Measurements from ENCODE around the gene PPEF1. TPM values are rescaled to one million over a fixed set of nuclear protein-coding genes. Genes with fewer than 3 reads are reported as not detected.

The PPEF1 gene
- total RNA-seq, 1 donor from 2014 or later = not detected

DNA sequence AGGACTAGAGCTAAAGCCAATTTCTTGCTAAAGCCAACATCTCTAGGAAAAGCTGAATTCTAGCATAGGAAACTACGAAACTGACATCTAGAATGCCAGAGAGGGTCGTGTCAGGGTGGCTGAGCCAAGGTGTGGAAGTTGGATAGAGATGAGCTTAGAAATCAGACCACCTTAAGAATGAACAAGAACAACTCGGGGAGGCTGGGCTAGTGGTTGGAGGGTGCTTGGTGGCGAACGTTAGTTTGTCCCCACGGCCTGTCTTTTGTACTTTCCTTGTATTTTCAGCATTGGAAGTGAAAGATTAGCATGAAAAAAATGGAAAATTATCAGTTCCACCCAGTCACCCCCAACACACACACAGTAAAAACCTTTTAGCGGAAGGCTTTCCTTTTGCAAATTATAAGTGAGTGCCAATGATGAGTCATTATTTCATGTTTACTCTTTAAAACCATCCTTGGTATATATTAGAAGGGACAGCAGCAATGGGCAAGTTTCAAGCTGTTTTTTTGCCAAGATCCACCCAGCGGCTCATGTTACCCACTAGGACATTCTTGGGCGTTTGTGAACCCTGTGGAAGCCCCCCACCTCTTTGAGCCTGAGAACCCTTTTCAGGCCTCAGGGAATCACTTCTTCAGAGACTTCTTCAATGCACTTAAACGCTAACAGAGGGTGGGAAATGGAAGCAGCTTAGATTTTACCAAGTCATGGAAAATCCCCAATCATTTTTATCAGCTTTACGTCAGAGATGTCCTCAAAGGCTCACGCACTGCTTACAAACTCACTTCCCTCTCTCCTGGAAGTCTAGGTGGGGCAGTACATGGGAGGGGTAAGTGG is 4.9 kb upstream of the PPEF1 start:
- Mint-ChIP-seq H3K4me3 (ENCODE audit: unreplicated experiment) (no peak overlapping the region), H3K9me3 (ENCODE audit: unreplicated experiment) (no peaks in the 10 kb centered on the region), H3K36me3 (ENCODE audit: low read depth, unreplicated experiment) (no peaks in the 10 kb centered on the region), H3K4me1 (ENCODE audit: unreplicated experiment) (no peaks in the 10 kb centered on the region), H3K27me3 (ENCODE audit: unreplicated experiment) (no peaks in the 10 kb centered on the region), H3K27ac (ENCODE audit: unreplicated experiment) (no peak overlapping the region)
- TF ChIP-seq CTCF (IDR thresholded peaks at IDR 0.05; ENCODE audit: unreplicated experiment) = no peak
- no peak for DNase-seq (ENCODE audit: low spot score)

DNA sequence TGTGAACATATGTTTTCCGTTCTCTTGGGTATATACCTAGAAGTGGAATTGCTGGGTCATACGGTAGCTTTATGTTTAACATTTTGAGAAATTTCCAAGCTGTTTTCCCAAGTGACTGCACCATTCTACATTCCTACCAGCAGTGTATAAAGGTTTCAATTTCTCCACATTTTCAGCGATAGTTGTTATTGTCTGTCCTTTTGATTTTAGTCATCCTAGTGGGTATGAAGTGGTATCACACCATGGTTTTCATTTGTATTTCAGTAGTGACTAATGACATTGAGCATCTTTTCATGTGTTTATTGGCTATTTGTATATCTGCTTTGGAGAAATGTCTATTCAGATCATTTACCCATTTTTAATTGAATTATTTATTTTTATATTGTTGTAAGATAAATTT is 2.4 kb downstream of the PPEF1 start:
- no peak overlapping the region for H3K4me3 Mint-ChIP-seq (ENCODE audit: unreplicated experiment)
- H3K9me3 Mint-ChIP-seq (ENCODE audit: unreplicated experiment) = no peaks in the 10 kb centered on the region
- no peak for DNase-seq (ENCODE audit: low spot score)
- no peak for TF ChIP-seq CTCF (IDR thresholded peaks at IDR 0.05; ENCODE audit: unreplicated experiment)
- H3K27me3 Mint-ChIP-seq (ENCODE audit: unreplicated experiment) = no peaks in the 10 kb centered on the region
- no peaks in the 10 kb centered on the region for H3K36me3 Mint-ChIP-seq (ENCODE audit: low read depth, unreplicated experiment)
- H3K27ac Mint-ChIP-seq (ENCODE audit: unreplicated experiment) = no peak overlapping the region
- H3K4me1 Mint-ChIP-seq (ENCODE audit: unreplicated experiment) = no peaks in the 10 kb centered on the region

DNA sequence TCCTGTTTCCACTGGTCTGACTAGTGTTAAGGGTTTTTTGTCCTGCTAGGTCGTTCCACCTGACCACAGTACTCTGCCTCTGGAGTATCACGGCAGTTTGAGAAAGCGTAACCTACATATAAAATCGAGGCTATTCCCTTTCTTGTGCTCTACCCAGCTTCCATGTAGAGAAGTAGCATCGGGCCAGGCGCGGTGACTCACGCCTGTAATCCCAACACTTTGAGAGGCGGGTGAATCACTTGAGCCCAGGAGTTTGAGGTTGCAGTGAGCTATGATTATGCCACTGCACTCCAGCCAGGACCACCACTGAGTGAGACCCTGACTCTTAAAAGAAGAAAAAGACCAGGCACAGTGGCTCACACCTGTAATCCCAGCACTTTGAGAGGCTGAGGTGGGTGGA is 7.5 kb downstream of the PPEF1 start:
- no peak for TF ChIP-seq CTCF (IDR thresholded peaks at IDR 0.05; ENCODE audit: unreplicated experiment)
- H3K9me3 Mint-ChIP-seq (ENCODE audit: unreplicated experiment) = no peaks in the 10 kb centered on the region
- H3K36me3 Mint-ChIP-seq (ENCODE audit: low read depth, unreplicated experiment) = no peaks in the 10 kb centered on the region
- H3K27me3 Mint-ChIP-seq (ENCODE audit: unreplicated experiment) = no peaks in the 10 kb centered on the region
- H3K4me3 Mint-ChIP-seq (ENCODE audit: unreplicated experiment) = no peak overlapping the region
- H3K27ac Mint-ChIP-seq (ENCODE audit: unreplicated experiment) = no peak overlapping the region
- no peak for DNase-seq (ENCODE audit: low spot score)
- H3K4me1 Mint-ChIP-seq (ENCODE audit: unreplicated experiment) = no peaks in the 10 kb centered on the region

DNA sequence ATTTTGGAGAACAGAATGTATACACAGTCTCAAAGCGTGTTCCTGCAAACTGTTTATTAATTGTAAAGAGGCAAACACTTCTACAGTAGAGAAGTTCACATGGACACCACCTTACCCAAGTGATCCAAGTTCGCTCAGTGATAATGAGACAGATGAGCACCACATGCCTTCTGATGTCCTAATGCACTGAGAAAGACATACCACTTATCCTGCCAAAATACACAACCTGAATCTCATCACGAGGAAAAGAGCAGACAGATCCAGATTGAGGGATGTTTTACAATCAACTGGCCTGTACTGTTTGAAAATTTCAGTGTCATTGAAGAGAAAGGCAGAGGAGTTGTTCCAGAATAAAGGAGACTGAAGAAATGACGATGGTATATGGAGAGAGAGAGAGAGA is 12.4 kb downstream of the PPEF1 start:
- Mint-ChIP-seq H3K27me3 (ENCODE audit: unreplicated experiment) (no peaks in the 10 kb centered on the region), H3K36me3 (ENCODE audit: low read depth, unreplicated experiment) (no peaks in the 10 kb centered on the region), H3K4me3 (ENCODE audit: unreplicated experiment) (no peak overlapping the region), H3K4me1 (ENCODE audit: unreplicated experiment) (peaks cover 3% of the 10 kb centered on the region), H3K9me3 (ENCODE audit: unreplicated experiment) (no peaks in the 10 kb centered on the region), H3K27ac (ENCODE audit: unreplicated experiment) (no peak overlapping the region)
- no peak for TF ChIP-seq CTCF (IDR thresholded peaks at IDR 0.05; ENCODE audit: unreplicated experiment)
- DNase-seq (ENCODE audit: low spot score) = no peak

DNA sequence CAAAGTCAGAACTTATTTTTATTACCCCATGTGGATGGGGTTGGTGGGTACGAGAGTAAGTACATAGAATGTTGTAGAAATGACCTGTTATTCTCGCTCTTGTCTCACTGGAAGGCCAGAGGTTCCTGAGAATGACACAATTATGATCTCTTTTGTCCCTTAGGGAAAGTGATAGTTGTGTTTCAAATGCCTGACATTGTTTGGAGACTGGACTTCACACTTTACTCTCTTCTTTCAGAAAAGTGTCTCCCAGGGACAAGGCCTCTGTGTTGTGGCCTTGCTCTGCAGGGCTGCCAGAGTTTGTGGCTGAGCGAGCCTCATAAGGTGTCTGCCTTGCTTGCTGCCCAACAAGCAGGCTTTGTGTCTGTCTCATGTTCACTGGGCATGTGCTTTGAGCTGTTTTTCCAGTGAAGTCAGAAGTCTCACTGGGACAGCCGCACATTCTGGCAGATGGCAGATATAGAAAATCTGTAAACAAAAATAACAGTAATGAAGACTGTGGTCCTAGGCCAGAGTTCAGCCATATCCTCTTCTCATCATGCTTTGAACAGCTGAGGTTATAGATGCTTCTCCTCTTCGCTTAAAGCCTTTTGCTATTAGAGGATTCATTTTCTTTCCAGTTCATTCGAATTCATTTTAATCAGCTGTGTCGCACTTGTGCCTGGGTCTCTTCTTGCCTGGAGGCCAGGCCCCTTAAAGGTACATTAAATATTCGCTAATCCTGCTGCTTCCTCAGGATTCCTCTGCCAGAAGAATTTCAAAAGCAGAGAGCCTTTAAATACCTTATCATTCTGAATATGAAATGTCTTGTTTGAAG is 14.4 kb downstream of the PPEF1 start:
- no peaks in the 10 kb centered on the region for H3K36me3 Mint-ChIP-seq (ENCODE audit: low read depth, unreplicated experiment)
- H3K4me1 Mint-ChIP-seq (ENCODE audit: unreplicated experiment) = peaks cover 11% of the 10 kb centered on the region
- DNase-seq (ENCODE audit: low spot score) = no peak
- no peaks in the 10 kb centered on the region for H3K9me3 Mint-ChIP-seq (ENCODE audit: unreplicated experiment)
- no peak overlapping the region for H3K4me3 Mint-ChIP-seq (ENCODE audit: unreplicated experiment)
- no peak overlapping the region for H3K27ac Mint-ChIP-seq (ENCODE audit: unreplicated experiment)
- H3K27me3 Mint-ChIP-seq (ENCODE audit: unreplicated experiment) = no peaks in the 10 kb centered on the region
- TF ChIP-seq CTCF (IDR thresholded peaks at IDR 0.05; ENCODE audit: unreplicated experiment) = no peak

Data from endothelial cell (in vitro differentiated cells).